ENCODE results near the gene SYT9.
"Not testable (repeated sequence)": the region's sequence is repeated elsewhere in the genome, so short reads cannot be mapped to it uniquely, and the experiment has no call there.

Gene SYT9

GRCh38 chr11:7275133-7275532 lies 23.4 kb downstream of the SYT9 start:
- DNase-seq = no peak

- DNase-seq = no peak
Measured at GRCh38 chr11:7278314-7278917, 26.7 kb downstream of the SYT9 start.

GRCh38 chr11:7279676-7280075 lies 28.0 kb downstream of the SYT9 start:
- DNase-seq = no peak

- DNase-seq = no peak
Measured at GRCh38 chr11:7281079-7281478, 29.4 kb downstream of the SYT9 start.

- DNase-seq = no peak
Measured at GRCh38 chr11:7281809-7282208, 30.1 kb downstream of the SYT9 start.

- no peak for DNase-seq
Measured at GRCh38 chr11:7286178-7286577, 34.5 kb downstream of the SYT9 start.

- no peak for DNase-seq
Measured at GRCh38 chr11:7291100-7291829, 39.6 kb downstream of the SYT9 start.

- DNase-seq = no peak
Measured at GRCh38 chr11:7292922-7293321, 41.2 kb downstream of the SYT9 start.

GRCh38 chr11:7299393-7299792 lies 47.7 kb downstream of the SYT9 start:
- DNase-seq = no peak

- DNase-seq = no peak
Measured at GRCh38 chr11:7300281-7300680, 48.6 kb downstream of the SYT9 start.

- no peak for DNase-seq
Measured at GRCh38 chr11:7303146-7303545, 51.4 kb downstream of the SYT9 start.

- no peak for DNase-seq
Measured at GRCh38 chr11:7306900-7307299, 55.2 kb downstream of the SYT9 start.

GRCh38 chr11:7307836-7308235 lies 56.1 kb downstream of the SYT9 start:
- no peak for DNase-seq

- no peak for DNase-seq
Measured at GRCh38 chr11:7311903-7312302, 60.2 kb downstream of the SYT9 start.

- no peak for DNase-seq
Measured at GRCh38 chr11:7314811-7315604, 63.3 kb downstream of the SYT9 start.

GRCh38 chr11:7319501-7319900 lies 67.8 kb downstream of the SYT9 start:
- DNase-seq = no peak

GRCh38 chr11:7320306-7320705 lies 68.6 kb downstream of the SYT9 start:
- DNase-seq = no peak

GRCh38 chr11:7321473-7322450 lies 70.1 kb downstream of the SYT9 start:
- DNase-seq = no peak

- DNase-seq = no peak
Measured at GRCh38 chr11:7332451-7332850, 80.7 kb downstream of the SYT9 start.

GRCh38 chr11:7332962-7333361 lies 81.3 kb downstream of the SYT9 start:
- DNase-seq = no peak

- DNase-seq = not testable (repeated sequence)
Measured at GRCh38 chr11:7335442-7335841, 83.7 kb downstream of the SYT9 start.

- DNase-seq = no peak
Measured at GRCh38 chr11:7341551-7341950, 89.8 kb downstream of the SYT9 start.

All from stimulated activated CD4-positive, alpha-beta T cell treated with anti-CD3 and anti-CD28 coated beads, Interleukin-12 subunit alpha, Interleukin-12 subunit beta, amount 100 ng/mL, for 4 hours (primary cell).